Nucleus accumbens (tissue), 56 donors: Measurements from ENCODE around the gene CASP10.
A peak's percentile ranks its signal among the peaks of the same experiment; 100 is the strongest.

Experiments used
- DNase-seq, 56 donors: peaks; one replicate each; lab custom pipeline; 2025; lab: John Stamatoyannopoulos, UW

Gene CASP10

GRCh38 chr2:201257381-201257955 is 74.5 kb downstream of the CASP10 start:
- DNase-seq, result peak in 1 of 56 donors; percentile 11

GRCh38 chr2:201257956-201258665 is 75.2 kb downstream of the CASP10 start:
- peak in 2 of 56 donors; percentile 5 to 35 for DNase-seq

DNA sequence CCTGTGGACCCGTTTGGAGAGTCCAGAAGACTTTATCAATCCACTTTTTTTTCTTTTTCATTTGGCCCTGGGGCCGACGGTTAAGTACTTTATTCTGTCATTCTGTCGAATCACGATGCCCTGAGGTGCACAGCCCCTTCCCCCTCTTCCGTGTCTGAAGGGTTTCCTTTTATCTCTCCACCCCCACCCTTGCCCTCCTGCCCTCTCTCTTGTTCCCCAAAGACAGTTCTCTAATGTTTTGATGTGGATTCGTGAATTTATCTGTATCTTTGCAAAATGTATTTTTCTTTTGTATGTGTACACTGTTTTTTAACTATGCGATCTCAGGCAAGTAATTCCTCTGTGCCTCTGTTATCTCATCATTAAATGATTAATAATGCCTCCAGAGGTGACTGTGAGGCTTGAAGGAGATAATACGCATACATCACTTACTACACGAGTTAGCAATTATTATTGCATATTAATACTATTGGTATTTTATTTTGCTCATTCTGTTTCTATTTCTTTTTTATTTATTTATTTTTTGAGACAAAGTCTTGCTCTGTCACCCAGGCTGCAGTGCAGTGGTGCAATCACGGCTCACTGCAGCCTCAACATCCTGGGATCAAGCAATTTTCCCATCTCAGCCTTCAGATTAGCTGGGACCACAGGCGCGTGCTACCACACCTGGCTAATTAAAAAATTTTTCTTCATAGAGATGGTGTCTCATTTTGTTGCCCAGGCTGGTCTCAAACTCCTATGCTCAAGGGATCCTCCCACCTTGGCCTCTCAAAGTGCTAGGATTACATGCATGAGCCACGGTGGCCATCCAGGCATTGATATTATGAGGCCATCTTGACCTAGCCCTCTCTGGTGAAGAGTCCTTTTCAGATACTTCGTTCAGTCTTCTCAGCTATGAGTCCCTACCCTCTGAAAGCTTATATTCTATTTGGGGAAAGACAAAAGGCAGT is 76.0 kb downstream of the CASP10 start:
- no peak for DNase-seq

- peak in 1 of 56 donors; percentile 2 for DNase-seq
Measured at GRCh38 chr2:201260302-201260800, 77.4 kb downstream of the CASP10 start, which contains the start of gene CASP8. Gene CASP8, plus strand, starts transcription at chr2:201260536. Its CDS starts 5,951 bp downstream, at chr2:201266487.

DNA sequence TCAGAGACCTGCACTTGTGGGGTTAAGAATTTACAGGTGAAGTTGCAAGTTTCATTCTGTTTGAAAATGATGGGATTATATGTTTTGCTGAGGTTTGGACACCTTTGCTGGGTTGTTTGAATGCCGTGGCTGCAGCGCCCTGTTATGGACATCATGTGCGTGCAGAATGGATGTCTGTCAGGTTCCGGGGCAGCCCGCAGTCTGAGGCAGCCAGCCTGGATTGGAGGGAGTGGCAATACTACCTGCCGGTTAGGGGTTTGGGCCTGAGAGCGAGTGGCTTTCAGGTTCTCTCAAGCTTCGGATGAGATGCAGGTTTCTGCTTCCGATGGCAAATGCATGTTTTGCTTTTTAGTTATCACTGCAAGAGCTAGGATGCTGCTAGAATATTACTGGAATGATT is 78.5 kb downstream of the CASP10 start:
- DNase-seq, result no peak

- no peak for DNase-seq
Measured at GRCh38 chr2:201261906-201262305, 79.0 kb downstream of the CASP10 start.

DNA sequence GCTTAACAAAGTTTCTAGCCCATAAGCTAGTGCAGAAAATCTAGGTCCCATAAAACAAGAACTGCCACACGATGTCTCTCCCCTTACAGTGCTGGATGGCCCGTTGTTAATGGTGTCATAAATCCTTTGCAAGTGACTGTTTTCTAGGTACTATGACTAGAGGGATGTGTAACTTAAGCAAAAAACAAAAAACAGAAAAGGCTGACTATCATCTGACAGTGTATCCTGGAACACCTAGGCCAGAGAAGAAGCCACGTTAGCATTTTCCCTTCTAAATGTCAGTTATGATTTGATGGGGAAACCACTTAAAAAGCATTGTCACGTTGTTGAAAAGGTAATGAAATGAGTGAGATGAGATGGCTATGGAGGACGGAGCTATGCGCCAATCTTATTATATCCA is 79.8 kb downstream of the CASP10 start:
- DNase-seq, result no peak

- DNase-seq, result no peak
Measured at GRCh38 chr2:201263779-201264178, 80.8 kb downstream of the CASP10 start.

GRCh38 chr2:201264472-201265173 is 81.7 kb downstream of the CASP10 start:
- no peak for DNase-seq

DNA sequence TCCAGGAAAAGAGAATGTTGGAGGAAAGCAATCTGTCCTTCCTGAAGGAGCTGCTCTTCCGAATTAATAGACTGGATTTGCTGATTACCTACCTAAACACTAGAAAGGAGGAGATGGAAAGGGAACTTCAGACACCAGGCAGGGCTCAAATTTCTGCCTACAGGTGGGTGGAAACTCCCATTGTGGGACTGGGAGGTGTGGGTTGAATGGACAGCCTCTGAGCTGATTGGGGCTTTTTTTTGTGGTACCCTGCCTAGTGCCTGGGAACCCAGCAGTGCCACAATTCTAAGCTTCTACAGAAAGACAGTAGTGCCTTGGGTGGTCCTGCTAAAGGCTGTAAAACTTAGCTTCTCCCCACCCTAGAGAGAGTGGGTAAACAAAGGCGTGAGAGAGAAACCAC is 83.7 kb downstream of the CASP10 start:
- no peak for DNase-seq

DNA sequence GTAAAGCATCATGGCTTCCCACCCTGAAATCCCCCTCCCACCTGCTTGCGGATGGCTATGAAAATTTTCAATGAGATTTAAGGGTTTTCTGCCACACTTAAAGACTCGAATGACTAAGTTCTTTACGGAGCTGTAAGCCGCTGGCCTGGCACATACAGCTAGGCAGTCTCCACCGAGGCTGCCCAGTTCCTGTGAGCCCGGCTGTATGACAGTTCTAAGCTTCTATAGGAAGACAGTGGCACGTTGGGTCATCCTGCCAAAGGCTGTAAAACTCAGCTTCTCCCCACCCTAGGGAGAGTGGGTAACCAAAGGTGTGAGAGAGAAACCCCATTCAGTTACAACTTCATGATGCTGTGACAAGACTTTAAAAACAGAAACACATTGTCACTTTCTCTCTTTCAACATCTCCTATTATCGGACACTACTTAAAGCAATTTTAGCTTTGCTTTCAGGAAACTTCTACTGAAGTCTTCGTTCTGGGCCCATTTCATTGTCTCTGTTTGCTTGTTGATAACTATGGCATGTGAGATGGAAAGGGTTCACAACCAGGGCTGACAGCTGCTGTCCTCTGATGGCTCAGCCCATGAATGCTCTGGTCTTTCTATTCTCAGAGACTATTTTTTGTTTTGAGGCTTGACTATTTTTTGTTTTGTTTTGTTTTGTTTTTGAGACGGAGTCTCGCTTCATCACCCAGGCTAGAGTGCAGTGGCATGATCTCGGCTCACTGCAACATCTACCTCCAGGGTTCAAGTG is 84.5 kb downstream of the CASP10 start:
- DNase-seq, result no peak

- no peak for DNase-seq
Measured at GRCh38 chr2:201269764-201270163, 86.8 kb downstream of the CASP10 start.

- DNase-seq, result no peak
Measured at GRCh38 chr2:201270293-201271001, 87.5 kb downstream of the CASP10 start.

DNA sequence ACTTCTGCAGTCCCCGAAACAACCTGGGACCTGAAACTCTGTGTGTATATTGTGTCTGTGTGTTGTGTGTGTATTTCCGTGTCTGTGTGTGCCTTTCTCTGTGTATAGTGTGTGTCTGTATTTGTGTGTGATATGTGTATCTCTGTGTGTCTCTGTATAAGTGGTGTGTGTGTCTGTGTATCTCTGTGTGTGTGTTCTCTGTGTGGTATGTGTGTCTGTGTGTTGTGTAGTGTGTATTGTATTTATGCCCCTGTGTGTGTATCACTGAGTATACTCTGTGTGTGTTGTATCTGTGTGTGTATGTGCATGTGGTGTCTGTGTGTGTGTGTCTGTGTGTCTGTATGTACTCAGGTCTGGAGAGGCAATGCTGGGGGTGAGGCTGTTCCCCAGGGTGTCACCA is 89.0 kb downstream of the CASP10 start:
- DNase-seq, result no peak

GRCh38 chr2:201273330-201273983 is 90.5 kb downstream of the CASP10 start:
- no peak for DNase-seq

DNA sequence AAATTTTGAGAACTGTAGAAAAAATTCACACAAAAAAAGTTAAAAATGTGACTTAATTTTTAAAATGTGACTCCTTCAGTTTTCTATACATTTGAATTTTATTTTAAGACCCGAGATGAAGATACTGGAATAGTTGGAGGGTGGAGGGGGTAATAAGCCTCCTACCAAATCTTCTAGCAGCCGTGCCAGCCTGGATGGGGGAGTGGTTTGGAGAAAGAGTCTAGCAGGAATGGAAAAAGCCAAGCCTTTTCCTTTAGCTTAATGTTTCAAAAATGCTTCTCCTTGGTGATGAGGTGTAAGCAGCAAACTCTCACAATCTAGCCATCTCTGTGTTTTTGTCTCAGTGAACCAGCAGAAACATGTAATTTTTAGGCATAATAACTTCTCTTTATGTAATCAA is 92.1 kb downstream of the CASP10 start:
- no peak for DNase-seq

- no peak for DNase-seq
Measured at GRCh38 chr2:201275990-201276389, 93.0 kb downstream of the CASP10 start.

DNA sequence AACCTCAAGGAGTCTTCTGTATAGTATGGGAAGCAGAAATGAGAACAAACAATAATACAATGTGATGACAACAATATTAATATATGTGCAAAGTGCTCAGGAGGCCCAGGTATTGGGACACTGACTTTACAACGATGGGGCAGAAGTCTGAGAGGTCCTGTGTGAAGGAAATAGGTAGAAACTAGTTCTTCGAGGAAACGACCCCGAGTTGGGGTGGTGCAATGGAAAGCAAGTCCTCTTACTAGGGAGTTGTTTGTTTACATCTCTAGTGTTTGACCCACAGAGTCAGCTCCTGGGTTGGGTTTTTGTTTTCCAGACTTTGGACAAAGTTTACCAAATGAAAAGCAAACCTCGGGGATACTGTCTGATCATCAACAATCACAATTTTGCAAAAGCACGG is 93.6 kb downstream of the CASP10 start:
- no peak for DNase-seq
